ENCODE results near the gene CFAP45. TPM values are rescaled to one million over a fixed set of nuclear protein-coding genes. Genes with fewer than 3 reads are reported as not detected.

Gene CFAP45
- polyA plus RNA-seq, 1 donor: 3.8 TPM

DNA sequence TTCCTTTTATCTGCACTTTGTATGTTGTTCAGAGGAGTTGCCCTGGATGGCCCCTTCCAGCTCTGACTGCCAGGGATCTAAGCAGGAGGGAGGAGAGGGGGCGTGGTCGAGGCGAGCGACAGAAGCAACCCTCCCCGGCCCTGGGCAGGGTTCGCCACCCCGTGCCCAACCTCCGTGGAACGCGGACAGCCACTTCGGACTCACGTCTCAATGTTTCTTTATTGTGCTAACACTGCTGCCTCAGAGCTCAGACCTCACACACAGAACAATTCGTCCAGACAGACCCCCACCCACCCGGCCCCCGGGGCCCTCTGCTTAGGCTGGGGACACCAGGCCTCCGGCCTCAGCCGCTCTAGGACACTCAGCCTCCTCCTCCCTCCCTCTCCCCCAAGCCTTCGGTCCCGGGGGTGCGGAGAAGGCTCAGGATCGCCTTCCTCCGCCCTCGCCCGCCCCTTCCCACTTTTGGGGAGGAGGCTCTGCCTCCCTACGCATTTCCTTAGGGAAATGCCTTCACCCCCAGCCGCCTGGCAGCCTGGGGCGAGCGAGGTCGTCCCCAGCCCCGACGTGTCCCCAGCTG lies 45.8 kb downstream of the CFAP45 start:
- peak; percentile 54 for DNase-seq

DNA sequence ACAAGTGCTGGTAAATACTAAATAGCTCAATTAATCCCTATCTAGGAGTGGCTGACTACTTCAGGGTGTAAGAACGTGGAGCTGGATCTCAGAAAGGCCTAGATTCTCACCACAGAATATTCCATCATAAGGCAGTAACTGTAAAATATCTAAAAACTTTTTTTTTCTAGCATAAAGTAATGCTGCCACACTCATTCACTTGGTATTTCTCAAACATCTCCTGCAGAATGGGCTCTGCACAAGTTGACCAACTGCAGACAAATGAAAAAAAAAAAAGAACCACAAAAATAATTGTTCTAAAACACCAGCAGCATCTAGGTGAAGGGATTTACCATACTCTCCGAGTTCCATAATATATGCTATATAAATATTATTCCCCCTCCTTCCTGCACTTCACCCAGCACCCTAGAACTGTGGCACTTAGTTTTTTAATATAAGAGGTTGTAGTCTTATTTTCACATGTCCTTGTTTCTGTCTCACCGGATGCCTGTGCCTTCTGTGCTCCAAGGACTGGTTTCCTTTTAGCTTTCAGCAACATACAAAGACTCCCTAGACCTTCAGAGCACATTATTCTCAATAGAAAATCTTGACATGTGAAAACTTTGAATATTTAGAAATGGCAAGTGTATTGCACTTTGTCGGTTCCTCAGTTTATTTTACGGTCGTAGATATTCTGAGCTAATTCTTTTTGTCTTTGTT lies 46.4 kb downstream of the CFAP45 start:
- DNase-seq: no peak

DNA sequence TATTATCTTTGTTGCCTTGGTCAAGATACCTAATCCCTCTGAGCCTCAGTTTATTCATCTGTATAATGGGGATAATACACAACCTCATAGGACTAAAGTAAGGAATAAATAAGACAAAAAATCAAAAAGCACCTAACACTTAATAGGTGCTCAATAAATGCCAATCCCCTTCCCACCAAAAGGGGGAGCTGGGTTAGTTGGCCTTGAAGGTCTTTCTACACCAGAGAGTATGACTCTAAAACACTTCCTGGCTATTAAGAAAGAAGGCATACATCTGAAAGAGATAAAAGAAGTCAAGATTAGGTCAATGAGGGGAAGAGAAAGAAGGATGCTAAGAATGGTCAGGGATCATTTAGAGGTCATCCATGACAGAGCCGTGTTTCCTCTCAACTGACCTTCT lies 48.6 kb downstream of the CFAP45 start:
- no peak for DNase-seq

DNA sequence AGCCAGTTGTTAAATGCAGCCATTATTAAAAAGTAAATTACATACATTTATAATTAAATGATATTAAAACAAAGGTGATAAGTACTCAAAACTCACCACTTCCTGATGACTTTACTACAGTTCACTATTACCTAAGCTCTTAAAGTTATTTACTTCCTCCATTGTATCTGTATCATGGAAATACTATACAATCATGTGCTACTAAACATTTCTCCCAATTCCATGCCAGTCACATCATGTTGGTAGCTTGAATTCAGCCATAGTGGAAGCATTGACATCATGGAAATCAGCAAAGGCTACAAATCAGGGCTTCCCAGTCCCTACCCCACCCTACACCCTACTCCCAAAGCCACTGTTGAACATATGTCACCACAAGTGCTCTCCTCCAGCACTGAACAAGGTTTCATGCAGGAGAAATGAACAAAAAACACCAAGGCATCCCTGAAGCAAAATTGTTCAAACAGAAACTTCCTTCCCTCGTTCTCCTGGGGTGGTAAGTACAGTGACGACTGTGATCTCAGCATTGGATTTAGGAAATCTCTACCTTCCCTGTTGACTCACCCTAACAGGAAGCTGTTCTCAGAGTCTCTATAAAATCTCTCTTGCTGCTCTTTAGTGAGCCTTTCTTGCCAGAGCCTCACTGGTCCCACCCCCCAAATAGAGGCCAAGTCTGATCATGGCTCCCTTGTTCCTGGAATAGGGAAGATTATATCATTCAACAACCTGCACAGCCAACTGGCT lies 50.2 kb downstream of the CFAP45 start:
- DNase-seq: no peak

DNA sequence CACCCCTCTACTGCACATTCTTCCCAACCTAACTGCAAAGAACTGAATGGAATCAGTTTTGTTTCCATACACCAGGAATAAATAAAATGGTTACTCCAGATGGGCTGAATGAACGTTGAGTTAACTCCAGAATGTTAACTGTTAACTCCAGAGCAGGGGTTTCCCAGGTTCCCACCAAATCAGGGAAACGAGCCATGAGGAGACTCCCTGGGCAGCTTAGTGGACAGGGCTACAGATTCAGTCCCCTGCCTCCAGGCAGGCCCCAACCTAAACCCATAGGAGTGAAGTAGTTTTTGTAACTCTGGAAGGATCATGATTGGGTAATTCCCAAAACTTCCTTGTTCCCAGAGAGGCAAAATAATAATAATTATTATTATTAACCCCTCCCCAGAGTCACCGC lies 51.6 kb downstream of the CFAP45 start:
- DNase-seq: no peak

DNA sequence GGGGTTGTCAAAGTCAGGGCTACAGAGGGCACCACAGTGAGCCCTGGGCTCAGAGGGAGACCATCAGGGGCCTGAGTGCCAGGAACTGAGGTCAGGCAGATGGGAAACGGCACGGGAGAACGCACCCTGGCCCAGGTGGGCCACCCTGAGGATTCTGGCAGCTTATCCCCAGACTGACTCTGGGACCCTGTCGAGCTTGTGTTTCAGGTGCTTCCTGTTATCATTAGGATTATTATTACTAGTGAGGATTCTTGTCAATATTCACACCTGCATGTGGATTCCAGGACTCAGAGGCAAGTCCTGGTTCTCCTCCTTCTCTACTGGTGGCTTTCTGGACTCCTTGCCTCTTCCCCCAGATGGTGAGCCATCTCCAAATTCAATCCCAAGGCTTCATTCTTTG lies 52.7 kb downstream of the CFAP45 start:
- DNase-seq: no peak

DNA sequence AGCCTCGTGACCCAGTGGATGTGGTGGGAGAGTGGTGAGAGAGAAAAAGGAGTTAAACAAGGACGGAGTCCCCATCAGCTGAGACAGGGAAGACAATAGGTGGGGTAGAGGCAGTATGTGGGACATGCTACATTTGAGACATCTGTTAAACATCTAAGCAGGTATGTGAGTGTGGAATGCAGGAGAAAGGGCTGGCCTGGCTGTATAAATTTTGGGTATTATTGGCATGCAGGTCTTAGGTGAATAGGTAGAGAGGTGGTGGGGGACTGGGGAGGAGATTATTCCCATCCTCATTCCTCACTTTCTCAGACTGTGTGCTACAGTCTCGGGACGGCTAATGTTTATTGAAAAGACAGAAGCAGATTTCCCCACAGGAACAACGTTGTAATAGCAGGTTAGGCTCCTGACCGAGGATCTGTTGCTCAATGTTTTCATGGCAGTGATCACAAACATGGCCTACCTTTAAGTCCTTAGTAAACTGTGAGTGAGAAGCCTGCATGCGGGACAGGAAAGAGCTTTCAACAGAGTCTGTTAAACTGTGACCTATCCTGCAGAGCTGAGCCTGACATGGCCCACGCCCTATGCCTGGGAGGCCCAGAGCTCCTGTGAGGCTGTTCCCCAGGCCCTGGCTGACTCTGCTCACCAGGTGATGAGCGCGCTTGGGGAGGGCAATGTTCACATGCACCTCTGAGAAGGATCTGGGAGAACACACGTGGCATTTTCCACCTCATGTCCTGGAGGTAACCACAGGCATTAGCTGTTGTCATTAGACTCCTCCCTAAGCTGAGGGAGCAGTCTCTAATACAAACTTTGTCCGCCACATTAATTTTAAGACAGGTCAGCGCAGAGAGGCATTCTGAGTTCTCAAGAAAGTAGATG lies 54.0 kb downstream of the CFAP45 start:
- DNase-seq: no peak

DNA sequence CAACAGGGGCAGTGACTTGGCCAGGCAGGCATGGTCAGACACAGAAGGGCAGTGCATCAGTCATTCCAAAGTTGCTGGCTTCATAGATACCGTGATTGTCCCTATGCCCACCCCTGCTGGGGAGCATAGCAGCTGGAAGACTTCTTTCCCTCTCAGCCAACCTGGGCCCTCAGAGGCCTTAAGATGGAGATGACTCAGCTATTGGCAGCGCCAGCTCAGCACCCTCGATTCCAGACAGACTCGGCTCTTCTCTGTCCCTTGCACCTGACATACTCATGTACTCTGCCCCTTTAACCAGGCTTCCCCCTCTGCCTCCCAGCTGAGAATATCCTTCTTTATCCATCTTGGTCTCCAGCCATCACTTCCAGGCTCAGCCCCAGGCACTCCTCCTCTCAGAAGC lies 56.5 kb downstream of the CFAP45 start:
- no peak for DNase-seq

DNA sequence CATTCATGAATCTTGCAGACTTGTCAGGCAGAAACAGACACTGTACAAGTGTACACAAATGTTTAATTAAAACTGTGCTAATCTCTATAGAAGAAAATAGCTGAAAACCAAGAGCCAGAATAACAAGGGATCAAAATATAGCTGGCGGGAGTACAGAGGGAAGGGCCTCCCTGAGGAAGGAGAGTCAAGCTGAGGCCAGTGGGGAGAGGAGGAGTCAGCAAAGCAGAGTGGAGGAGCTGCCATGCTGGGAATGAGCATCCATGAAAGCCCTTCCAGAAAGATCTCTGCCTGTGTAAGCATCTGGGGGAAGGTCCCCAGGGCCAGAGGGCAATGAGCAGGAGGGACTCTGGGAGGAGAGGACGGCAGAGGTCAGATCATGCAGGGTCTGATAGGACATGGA lies 58.2 kb downstream of the CFAP45 start:
- DNase-seq: peak; percentile 17

DNA sequence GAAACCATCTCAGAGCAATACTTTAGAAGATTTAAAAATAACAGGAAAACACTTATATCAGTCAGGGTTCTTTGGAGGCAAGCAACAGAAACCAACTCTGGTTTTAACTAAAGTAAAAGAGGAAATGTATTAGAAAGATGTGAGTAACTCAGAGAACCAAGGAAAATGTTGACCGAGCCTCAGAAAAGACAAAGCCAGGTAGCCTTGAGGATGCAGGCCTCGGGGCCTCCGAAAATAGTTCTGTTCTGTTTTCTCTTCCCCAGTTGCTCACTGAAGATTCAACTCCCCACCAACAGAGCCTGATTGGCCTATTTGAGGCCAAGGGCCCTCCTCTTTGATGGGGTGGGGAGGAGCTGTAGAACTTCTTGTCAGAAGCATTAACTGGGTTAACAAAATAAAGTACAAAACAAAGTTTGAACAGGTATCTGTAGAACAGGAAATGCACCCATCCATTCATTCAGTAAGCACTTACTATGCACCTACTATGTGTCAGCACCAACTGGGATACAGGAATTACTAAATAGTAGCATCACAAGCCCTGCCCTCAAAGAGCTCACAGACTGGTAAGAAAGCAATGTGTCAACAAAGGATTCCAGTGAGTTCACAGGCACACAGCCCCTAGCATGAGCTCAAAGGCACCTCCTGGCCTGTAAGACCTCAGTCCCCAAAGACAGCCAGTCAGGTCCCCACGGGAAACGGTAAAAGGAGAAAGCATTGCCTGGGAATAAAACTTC lies 60.7 kb downstream of the CFAP45 start:
- no peak for DNase-seq

DNA sequence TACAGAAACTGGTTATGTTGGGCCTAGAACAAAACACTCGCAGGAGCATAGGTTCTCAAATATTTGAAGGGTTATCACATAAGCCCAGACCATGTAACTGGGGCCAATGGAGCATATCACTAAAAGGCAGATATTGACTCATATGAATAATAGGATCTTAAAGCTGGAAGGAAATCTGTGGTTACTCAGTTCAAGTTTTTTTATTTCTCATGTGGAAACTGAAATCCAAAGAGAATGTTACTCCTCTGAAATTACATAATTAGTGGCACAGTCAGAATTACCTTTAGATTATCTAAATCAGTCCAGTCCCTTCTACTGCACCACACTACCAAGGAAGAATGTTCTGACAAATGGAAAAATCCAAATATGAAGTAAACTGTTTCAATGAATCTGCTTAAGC lies 61.2 kb downstream of the CFAP45 start:
- no peak for DNase-seq

DNA sequence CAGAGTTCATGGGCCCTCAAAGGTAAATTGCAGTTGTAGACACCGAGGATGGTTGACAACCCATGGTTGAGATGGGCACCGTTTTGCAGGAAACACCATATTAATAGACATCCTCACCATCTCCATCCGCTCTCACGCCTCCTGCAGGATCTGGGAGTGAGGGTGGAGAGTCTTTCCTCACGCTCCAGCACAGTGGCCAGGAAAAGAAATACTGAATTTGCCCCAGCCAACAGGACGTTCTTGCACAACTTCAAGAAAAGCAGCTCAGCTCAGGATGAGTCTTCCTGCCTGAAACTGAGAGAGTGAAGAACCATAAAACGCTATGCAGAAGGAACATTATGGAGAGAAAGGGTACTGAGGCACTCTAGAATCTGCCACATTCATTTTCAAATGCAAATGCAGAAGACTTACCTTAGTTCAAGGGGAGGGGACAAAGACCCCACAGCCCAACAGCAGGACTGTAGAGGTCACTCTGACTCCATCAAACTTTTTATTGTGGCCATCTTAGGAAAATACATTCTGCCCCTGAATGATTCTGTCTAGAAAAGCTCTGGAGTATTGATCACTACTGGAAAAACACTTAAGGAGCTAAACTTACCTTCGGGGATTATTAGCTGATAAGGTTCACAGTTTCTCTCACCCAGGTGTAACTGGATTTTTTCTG lies 64.0 kb downstream of the CFAP45 start:
- DNase-seq: no peak

DNA sequence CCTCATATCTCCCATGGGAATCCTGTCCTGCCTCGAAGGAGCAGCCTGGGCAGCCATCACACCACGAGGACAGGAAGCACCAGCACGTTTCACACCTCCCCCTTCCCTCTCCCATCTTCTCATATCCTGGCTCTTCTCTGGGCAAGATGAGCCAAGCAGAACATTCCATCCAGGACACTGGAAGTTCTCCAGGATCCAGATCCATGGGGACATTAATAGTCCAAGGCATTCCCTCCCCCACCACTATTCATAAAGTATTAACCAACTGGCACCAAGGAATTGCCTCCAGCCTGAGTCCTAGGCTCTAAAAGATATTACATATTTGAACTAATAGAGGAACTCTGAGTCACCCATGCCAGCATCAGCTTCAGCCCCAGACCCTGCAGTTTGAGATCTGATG lies 64.6 kb downstream of the CFAP45 start:
- DNase-seq: no peak

DNA sequence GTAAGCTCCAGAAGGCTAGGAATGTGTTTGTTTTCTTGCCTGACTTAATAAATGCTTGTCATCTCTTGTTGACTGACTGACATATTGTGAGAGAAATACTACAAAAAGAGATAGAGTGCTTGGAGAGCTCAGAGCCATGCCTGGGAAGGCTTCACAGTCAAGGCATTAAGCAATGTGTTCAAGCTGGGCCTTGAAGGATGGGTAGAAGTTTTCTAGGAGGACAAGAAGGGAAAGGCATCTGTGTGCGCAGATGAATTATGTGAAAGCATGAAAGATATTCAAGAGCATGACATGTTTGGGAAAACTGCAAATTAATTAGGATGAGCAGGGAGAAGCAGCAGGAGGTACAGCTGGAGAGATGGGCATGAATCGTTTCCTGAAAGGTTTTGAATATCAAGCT lies 67.7 kb downstream of the CFAP45 start:
- no peak for DNase-seq

DNA sequence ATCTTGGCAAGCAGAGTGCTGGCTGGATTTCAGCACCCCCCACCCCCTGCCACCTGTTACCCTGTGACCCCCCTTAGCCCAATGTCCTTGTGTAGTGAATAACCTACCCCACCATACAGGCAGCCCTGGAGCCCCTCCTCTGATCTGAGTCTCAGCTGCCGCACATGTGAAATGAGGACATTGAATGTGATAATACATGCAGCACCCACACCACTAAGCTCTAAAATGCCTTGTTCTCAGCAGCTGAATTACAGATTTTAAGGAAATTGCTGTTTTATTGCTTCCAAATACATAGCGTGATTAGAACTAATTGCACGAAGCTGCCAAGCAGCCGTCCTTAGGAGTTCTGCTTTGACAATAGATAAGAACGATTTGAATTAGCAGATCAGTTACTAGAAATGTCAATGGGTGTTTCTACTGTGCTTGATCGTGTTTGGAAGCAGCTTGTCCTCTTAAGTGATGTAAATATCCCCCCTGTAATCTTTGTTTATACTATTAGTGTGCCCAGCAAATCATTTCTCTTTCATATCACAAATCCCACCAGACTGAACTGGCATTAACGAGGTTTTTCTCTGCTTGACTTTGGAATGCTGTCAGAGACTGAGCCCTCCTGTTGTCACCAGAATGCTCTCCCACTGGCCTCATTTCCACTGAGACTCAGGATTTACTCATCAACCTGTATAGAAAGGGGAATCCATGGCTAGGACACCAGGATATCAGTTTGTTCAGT lies 68.4 kb downstream of the CFAP45 start:
- DNase-seq: no peak

DNA sequence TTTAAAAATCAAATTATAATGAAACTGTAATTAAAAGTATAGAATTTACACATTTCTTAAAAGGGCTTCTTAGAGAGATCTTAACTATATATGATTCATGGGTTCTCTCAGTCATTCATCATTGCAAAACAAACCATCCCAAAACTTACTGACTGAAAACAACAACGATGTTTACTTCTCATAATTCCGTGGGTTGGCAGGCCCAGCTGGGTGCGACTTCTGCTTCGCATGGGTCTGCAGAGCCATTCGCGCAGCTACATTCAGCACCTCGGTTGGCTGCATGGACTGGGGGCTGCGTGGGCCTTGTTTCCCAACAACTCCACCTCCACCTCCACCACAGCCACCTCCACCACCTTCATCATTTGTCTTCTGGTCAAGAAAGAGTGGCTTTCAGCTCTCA lies 69.2 kb downstream of the CFAP45 start:
- no peak for DNase-seq

DNA sequence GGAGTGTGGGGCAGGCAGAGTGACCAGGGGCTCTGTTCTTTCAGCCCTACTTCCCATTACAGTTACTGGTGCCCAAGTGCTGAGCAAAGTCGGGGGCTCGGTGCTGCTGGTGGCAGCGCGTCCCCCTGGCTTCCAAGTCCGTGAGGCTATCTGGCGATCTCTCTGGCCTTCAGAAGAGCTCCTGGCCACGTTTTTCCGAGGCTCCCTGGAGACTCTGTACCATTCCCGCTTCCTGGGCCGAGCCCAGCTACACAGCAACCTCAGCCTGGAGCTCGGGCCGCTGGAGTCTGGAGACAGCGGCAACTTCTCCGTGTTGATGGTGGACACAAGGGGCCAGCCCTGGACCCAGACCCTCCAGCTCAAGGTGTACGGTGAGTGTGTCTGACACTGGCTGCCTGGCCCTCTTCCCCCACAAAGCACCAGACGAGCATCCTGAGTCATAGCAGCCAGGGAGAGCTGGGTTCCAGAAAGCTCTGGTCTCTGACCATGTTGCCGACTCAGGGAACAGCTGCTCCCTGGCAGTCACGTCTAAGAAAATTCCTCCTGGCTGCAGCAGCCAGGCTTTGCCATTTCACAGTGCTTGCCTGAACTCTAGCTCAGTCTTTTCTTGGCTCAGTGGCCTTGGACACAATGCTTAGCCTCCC lies 70.0 kb downstream of the CFAP45 start:
- DNase-seq: no peak

DNA sequence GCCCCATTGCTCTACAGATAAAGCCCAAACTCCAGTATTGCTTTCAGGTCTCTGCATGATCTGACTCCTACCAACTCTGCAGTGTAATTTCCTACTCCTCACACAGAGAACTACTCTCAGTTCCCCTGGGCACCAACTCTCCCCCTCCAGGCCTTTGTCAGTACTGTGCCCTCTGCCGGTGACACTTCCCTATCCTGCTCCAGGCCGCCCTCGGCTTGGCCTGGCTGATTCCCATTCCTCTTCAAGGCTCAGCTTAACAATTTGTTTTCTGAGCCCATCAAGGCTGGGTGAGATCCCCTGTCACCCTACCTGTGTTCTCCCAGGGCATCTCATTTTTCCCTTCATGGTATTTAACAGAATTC lies 70.7 kb downstream of the CFAP45 start:
- DNase-seq: peak; percentile 17

DNA sequence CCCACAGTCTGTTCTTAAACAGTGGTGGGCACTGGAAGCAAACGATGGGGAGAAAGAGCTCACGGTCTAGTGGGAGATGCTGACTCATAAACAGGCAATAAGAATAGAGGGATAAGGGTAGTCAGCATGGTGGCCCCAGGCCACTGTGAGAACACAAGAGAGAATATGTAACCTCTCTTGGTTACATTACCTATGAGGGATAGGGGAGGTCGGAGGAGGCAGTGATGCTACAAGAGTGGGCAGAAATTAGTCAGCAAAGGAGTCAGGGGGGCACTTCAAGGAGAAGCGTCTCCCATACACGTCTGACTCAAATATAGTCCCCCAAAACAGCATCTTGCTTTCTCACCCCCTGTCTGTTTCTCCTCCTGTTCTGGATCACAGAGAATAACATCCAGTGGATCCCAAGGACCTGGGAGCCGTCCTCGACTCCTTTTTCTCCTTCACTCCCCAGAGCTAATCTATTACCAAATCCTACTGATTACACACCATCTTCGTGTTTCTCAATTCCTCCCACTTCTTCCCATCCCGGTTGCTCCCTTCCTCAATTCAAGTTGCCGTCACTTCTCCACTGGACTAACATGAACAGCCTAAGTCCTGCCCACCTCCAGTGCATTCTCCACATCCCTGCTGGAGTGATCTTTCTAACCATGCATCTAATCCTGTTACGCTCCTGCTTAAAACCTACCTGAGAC lies 71.2 kb downstream of the CFAP45 start:
- no peak for DNase-seq

DNA sequence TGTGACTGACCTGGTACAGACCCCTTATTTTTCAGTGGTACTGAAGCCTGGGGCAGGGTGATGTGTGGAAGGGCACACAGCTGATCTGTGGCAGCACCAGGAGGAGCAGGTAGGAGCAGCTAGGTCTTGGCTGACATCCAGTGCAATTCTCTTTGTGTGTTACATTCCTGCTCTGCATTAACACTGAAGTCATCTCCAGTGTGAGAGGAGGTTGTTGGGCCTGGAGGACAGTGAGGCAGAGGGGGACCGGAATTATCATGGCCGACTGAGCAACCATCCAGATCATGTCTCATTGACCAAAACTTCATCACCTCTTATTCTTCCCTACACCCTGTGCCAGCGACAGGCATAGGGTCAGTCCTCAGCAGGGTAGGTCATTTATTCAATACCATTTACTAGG lies 71.8 kb downstream of the CFAP45 start:
- DNase-seq: no peak

All from left kidney (tissue), 2 donors.